Psoas muscle (tissue), 8 donors: ENCODE results near the gene TBL1XR1. TPM values are rescaled to one million over a fixed set of nuclear protein-coding genes. Genes with fewer than 3 reads are reported as not detected.

Experiments used
- ATAC-seq, 4 donors: fragments of 200-7000 bp; cut with Tn5 transposase; one replicate each; pipeline ENCODE4 v1.9.1; 2020; ENCODE audit warnings: moderate library complexity in 3 of 4, mild to moderate bottlenecking in 2 of 4
- DNase-seq, 2 donors: peaks; one replicate each; pipeline ENCODE4 v3.0.0-alpha.2; 2020
- H3K27ac ChIP-seq: fragments of 200-600 bp; one replicate; pipeline ENCODE4 v1.8.0; 2022
- H3K27me3 ChIP-seq, 3 donors: fragments of 200-600 bp in 1 of 3; one replicate each; pipeline versions ENCODE4 v1.6.1 to v1.8.0; 2013 to 2022; ENCODE audit warnings: low read length in 2 of 3, mild to moderate bottlenecking in 2 of 3, moderate library complexity in 1 of 3; ENCODE audit not compliant: insufficient read depth in 3 of 3
- H3K36me3 ChIP-seq, 2 donors: fragments of 200-600 bp in 1 of 2; one replicate each; pipeline versions ENCODE4 v1.6.1 to v1.8.0; 2013 to 2022; ENCODE audit warnings: low read depth in 1 of 2, mild to moderate bottlenecking in 1 of 2, moderate library complexity in 1 of 2; ENCODE audit not compliant: insufficient read depth in 1 of 2
- H3K4me1 ChIP-seq: fragments of 200-600 bp; one replicate; pipeline ENCODE4 v1.8.0; 2022
- H3K4me3 ChIP-seq: fragments of 200-600 bp; one replicate; pipeline ENCODE4 v1.8.0; 2022; ENCODE audit warnings: mild to moderate bottlenecking
- H3K9me3 ChIP-seq: fragments of 200-600 bp; one replicate; pipeline ENCODE4 v1.8.0; 2022
- WGBS, 3 donors: extraction: QIAGEN DNeasy Blood & Tissue Kit; methylation state at CpG; one replicate each; pipeline versions ENCODE4 v1.1.6 to v1.1.7; 2013; 5-methylcytosine and 5-hydroxymethylcytosine counted together
- intact Hi-C, 2 donors: fragments of 100-400 bp; cut with DNase I; formaldehyde crosslinking; loops; one replicate each; pipeline versions ENCODE4 v1.11.0 to v1.14.2; 2022
- polyA plus RNA-seq, 3 donors: library from polyadenylated mRNA; stranded (reverse); fragments of 200-250 nt; gene quantifications; one replicate each; pipeline ENCODE4 v1.2.3, GENCODE V29; 2013
- total RNA-seq, 4 donors: library from RNA; stranded (reverse); fragmentation: NEBNext Ultra II Directional in 2 of 4; extraction: Animal tissue kit (Norgen Biotek cat#: 25700) in 2 of 4; gene quantifications; one replicate each; pipeline versions ENCODE4 v1.2.1 to v1.2.4, GENCODE V29; 2021 to 2023
- TF ChIP-seq, protein P1 (sequence below): fragments of 200-600 bp; IDR thresholded peaks from one replicate; pipeline ENCODE4 v1.8.0; 2022; ENCODE audit warnings: antibody characterized with exemption
- donor health status: healthy with polysubstance abuse.
- donor health status: DM: no; HTN: no; CAD: no; lungs with moderate emphysema.
- donor health status: Bipolar disorder and iron deficiency.
- donor health status: healthy.
- donor health status: DM: yes; HTN: yes; CAD: no.
- donor health status: DM: no; HTN: no; CAD: no.
- donor health status: DM: no; HTN: no; CAD: no.
- donor health status: DM: yes; HTN: yes; CAD: no.

The TBL1XR1 gene
- total and polyA plus RNA-seq, 7 donors, result 7.3 to 97.4 (median 58.6) TPM

DNA sequence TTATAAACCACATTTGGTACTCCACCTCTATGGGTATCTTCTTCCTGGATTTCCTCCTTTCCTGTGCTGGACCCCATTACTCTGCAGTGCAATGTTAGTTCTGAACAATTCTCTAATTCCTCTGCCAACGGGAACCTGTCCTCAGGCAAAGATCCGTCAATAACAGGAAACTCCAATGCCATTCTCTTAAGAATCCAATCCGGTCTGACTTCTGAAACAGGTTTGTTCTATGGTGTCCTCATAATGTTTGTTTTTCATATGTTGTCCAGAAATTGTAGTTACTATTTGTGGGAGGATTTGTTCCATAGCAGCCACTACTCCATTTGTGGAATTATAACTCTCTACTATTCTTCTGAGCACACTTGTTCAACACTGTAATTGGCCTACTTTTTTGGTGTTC, 112.7 kb downstream of the TBL1XR1 start:
- Histone ChIP-seq H3K9me3 (no peaks in the 10 kb centered on the region), H3K27me3 (no peaks in the 10 kb centered on the region), H3K36me3 (no peaks in the 10 kb centered on the region), H3K4me1 (peaks cover 56% of the 10 kb centered on the region), H3K27ac (no peak overlapping the region), H3K4me3 (no peak overlapping the region)
- intact Hi-C loops, result no loop called here
- ATAC-seq (no peak), DNase-seq (no peak)
- TF ChIP-seq, protein P1, sequence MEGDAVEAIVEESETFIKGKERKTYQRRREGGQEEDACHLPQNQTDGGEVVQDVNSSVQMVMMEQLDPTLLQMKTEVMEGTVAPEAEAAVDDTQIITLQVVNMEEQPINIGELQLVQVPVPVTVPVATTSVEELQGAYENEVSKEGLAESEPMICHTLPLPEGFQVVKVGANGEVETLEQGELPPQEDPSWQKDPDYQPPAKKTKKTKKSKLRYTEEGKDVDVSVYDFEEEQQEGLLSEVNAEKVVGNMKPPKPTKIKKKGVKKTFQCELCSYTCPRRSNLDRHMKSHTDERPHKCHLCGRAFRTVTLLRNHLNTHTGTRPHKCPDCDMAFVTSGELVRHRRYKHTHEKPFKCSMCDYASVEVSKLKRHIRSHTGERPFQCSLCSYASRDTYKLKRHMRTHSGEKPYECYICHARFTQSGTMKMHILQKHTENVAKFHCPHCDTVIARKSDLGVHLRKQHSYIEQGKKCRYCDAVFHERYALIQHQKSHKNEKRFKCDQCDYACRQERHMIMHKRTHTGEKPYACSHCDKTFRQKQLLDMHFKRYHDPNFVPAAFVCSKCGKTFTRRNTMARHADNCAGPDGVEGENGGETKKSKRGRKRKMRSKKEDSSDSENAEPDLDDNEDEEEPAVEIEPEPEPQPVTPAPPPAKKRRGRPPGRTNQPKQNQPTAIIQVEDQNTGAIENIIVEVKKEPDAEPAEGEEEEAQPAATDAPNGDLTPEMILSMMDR, result no peak
- WGBS, 3 donors, result 79 to 87% (median 85%) methylated on average over 3 of the region's 3 CpGs

DNA sequence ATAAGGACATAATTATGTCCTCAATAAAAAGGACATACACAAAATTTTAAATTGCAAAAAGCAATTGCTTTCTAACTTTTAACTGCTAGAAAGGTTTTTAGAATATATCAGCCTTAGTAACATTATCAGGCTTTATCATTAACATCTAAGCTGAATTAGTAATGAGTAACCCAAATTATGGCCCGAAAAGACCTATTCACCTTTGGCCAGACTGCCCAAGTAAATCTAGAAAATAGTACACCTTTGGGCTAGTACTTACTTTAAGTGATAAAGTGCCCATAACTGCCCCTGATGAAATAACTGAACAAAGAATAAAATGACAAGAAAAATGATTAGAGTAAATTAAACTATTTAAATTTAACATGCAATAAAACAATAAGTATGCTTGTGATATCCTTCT, 117.2 kb downstream of the TBL1XR1 start:
- no peaks in the 10 kb centered on the region for H3K27me3 ChIP-seq
- H3K4me1 ChIP-seq, result peaks cover 24% of the 10 kb centered on the region
- H3K27ac ChIP-seq, result no peak overlapping the region
- no peak overlapping the region for H3K4me3 ChIP-seq
- DNase-seq, result no peak
- intact Hi-C loops, result no loop called here
- TF ChIP-seq, protein P1, result no peak
- H3K9me3 ChIP-seq, result no peaks in the 10 kb centered on the region
- 93 to 96% (median 95%) methylated on average over 1 of the region's 1 CpG for WGBS, 3 donors
- no peaks in the 10 kb centered on the region for H3K36me3 ChIP-seq
- no peak for ATAC-seq

DNA sequence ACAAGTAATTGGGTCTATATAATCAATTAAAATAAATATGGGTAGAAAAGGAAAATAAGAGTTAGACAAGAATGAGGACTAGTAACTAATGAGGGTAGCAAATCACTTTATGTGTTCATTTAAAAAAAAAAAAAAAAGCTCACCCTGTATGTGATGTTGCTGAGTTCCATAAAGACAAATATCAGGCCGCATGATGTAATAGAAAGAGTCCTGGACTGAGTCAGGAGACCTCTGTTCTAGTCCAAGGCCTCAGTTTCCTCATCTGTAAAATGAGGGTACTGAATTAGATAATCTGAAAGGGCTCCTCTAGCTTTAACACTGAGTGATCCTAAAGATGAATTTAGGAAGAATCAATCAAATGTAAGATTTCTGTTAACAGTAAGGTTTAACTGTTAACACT, 117.6 kb downstream of the TBL1XR1 start:
- intact Hi-C loops, result no loop called here
- TF ChIP-seq, protein P1, result no peak

DNA sequence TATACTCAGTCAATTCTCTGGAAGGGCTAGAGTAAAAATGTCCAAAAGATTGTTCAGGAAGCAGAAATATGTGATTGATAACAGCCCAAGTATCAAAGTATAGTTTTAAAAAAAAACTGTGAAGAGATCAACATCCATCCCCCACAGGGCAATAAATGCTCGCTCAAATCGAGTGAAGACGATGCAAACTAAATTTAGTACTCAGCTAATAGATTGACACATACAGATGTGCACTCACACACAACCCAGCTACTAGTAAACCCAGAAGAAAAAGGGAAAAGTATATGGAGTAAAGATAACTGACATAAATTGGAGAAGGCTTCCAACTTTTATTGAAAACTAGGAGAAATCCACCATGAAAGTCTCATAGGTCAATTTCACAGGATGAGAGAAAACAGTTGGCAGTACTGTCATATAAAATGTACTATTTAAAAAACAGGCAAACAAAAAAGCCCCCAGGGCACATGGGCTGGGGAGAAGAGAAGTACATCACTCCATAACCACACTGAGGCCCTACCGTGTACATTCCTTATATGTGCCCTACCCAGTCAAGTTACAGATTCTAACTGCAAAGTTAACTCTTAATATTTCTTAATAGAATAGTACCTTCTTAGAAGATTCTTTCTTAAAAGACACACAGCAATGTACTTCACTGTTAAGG, 125.7 kb downstream of the TBL1XR1 start:
- Histone ChIP-seq H3K4me3 (no peak overlapping the region), H3K27me3 (no peaks in the 10 kb centered on the region), H3K27ac (peak overlapping the region; percentile 34), H3K36me3 (no peaks in the 10 kb centered on the region), H3K4me1 (peaks cover 50% of the 10 kb centered on the region), H3K9me3 (no peaks in the 10 kb centered on the region)
- WGBS, 3 donors, result 25 to 33% (median 32%) methylated on average over 4 of the region's 4 CpGs
- intact Hi-C loops, result loop anchor here in 1 of 2 donors (5.0 kb wide), 1 partner anchor 121 kb away; no protein-coding TSS in a partner anchor
- TF ChIP-seq, protein P1, result no peak
- ATAC-seq, result peak; percentile 50 to 74 (median 64)
- no peak for DNase-seq

More for the DNA sequence above, 117.6 kb downstream of the TBL1XR1 start:
- no peak overlapping the region for H3K4me3 ChIP-seq
- no peak for DNase-seq
- no peaks in the 10 kb centered on the region for H3K36me3 ChIP-seq
- WGBS, 3 donors, result 90 to 100% (median 96%) methylated on average over 1 of the region's 1 CpG
- H3K9me3 ChIP-seq, result no peaks in the 10 kb centered on the region
- H3K4me1 ChIP-seq, result peaks cover 20% of the 10 kb centered on the region
- H3K27me3 ChIP-seq, result no peaks in the 10 kb centered on the region
- no peak overlapping the region for H3K27ac ChIP-seq
- no peak for ATAC-seq
